Activated naive CD4-positive, alpha-beta T cell treated with anti-CD3 and anti-CD28 coated beads, Interleukin-2, amount 50 U/mL, for 24 hours (primary cell): ENCODE results near the gene PDE6A.
"Not testable (repeated sequence)": the region's sequence is repeated elsewhere in the genome, so short reads cannot be mapped to it uniquely, and the experiment has no call there.

Source experiments
- H3K27ac Mint-ChIP-seq: one replicate; pipeline ENCODE4 v1.8.0; 2021; ENCODE audit warnings: mild to moderate bottlenecking, mixed read lengths
- H3K27me3 Mint-ChIP-seq: one replicate; pipeline ENCODE4 v1.8.0; 2021; ENCODE audit warnings: mixed read lengths
- H3K36me3 Mint-ChIP-seq: one replicate; pipeline ENCODE4 v1.8.0; 2021; ENCODE audit warnings: mixed read lengths
- H3K4me1 Mint-ChIP-seq: one replicate; pipeline ENCODE4 v1.8.0; 2021; ENCODE audit warnings: mixed read lengths
- H3K4me3 Mint-ChIP-seq: one replicate; pipeline ENCODE4 v1.8.0; 2021; ENCODE audit warnings: mild to moderate bottlenecking, mixed read lengths
- H3K9me3 Mint-ChIP-seq: one replicate; pipeline ENCODE4 v1.8.0; 2021; ENCODE audit warnings: mixed read lengths

Gene PDE6A

DNA sequence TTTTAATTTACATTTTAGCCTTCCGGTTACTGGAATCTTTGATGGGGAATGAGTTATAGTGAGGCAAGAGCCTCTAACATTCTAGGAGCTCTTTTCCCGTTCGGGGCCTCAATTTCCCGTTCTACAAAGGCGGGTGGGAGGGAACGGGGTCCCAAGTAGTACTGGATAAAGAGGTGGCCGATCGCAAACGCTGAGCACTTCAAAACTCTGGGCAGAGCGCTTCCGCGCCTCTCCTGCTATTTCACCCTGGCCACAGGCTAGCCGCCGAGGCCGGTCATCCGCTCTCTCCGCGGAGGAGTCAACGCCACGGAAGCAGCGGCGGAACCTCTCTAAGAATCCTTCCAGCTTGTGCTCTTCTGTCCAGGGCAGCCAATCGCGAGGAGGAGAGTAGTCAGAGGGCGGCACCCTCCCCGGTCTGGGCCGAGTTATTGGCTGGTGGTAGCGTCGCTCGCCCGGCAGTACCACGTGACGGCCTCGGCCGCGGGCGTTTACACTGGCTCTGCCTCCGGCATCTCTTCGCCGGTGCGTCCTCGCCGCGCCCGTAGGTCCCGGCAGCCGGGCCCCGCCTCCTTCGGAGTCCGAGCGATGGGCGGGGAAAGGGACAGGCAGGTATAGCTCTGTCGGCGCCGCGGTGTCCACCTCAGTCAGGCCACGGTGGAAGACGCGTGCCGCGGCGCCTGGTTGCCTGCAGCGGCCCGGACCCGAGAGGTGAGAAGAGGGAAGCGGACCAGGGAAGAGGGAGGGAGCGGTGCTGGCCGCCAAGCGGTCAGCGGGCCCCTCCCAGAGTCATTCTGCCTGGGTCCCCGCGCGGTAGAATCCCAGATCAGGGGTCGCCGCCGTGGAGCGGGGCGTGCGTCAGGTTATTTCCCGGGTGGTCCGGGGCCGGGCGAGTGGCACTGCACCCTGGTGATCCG lies 15.9 kb upstream of the PDE6A start, which contains the start of gene SLC26A2:
Gene SLC26A2 (plus strand): TSS at position 487 of the 914 bp plus-strand sequence. CDS start 16,895 bp downstream, outside the sequence.
- peak within 1 kb of the TSS; percentile 99 for H3K27ac Mint-ChIP-seq
- H3K9me3 Mint-ChIP-seq = no peaks in the 10 kb centered on the region
- peak within 1 kb of the TSS; percentile 94 for H3K4me3 Mint-ChIP-seq
- peaks cover 2% of the 10 kb centered on the region for H3K36me3 Mint-ChIP-seq
- no peaks in the 10 kb centered on the region for H3K27me3 Mint-ChIP-seq
- peaks cover 34% of the 10 kb centered on the region for H3K4me1 Mint-ChIP-seq

DNA sequence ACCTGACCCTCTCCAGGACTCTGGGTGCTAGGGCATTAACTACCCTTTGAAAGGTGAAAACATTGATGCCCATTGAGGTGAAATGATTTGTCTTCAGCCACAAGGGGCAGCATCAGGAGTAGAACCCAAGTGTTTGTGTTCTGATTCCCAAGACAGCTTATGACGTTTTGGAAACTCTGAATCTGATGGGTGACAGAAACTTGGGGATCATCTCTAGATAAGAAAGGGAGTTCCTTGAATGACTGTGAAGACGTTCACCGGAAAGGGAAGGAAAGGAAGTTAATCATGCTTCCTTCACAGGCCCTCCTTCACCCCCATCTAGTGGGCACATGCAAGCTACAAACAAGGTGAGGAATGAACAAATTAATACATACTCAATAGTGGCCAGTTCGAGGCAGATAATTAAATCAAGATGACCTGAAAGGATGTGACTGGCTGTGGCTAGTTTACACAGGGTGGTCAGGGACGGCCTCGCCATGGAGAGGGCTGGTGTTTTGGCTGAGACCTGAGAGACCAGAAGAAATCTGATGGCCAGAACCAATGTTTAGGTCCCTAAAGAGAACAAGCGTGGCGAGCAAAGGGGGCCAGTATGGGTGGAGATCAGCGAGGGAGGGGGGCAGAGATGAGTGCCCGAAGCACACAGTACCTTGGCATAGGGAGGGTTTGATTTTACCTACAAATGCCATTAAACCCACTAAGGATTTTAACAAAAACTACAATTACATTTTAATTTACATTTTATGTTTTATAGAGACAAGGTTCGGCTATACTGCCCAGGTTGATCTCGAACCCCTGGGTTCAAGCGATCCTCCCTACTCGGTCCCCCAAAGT lies 15.0 kb upstream of the PDE6A start:
- H3K4me3 Mint-ChIP-seq = peak overlapping the region; percentile 94

DNA sequence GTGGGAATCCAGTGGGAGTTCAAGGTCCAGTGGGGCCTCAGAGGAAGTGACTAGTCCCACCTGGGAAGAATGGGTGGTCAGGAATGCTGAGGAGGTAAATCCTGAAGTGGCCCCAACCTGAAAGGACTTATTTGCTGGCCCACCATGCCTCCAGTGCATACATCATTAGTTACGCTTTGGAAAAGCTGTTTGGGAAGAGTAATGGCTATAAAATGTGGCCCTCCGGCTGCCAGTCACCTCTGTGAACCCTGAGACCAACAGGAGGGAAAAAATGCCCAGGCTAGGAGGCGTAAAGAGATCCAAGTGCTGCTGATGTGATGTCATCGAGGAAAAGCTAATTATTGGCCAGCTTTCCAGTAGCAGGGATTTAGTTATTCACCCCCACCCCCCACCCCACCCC lies 13.3 kb upstream of the PDE6A start:
- no peak overlapping the region for H3K4me3 Mint-ChIP-seq
- peaks cover 2% of the 10 kb centered on the region for H3K36me3 Mint-ChIP-seq
- peaks cover 32% of the 10 kb centered on the region for H3K4me1 Mint-ChIP-seq
- H3K27me3 Mint-ChIP-seq = no peaks in the 10 kb centered on the region
- no peak overlapping the region for H3K27ac Mint-ChIP-seq
- H3K9me3 Mint-ChIP-seq = no peaks in the 10 kb centered on the region

More for the DNA sequence above, 15.0 kb upstream of the PDE6A start:
- Mint-ChIP-seq H3K4me1 (peaks cover 32% of the 10 kb centered on the region), H3K36me3 (peaks cover 2% of the 10 kb centered on the region), H3K27me3 (no peaks in the 10 kb centered on the region), H3K27ac (peak overlapping the region; percentile 96), H3K9me3 (no peaks in the 10 kb centered on the region)

DNA sequence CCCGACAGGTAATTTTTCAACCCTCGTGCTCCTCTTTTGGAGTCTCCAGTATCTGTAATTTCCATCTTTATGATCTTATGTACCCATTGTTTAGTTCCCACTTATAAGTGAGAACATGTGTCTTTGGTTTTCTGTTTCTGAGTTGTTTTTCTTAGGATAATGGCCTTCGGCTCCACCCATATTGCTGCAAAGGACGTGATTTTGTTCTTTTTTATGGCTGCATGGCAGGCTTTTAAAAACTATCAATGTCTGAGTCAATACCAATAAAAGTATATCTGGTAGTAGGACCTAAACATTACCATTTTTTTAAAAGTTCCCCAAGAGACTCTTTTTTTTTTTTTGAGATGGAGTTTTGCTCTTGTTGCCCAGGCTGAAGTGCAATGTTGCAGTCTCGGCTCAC lies 12.1 kb upstream of the PDE6A start:
- Mint-ChIP-seq H3K27me3 (no peaks in the 10 kb centered on the region), H3K36me3 (no peaks in the 10 kb centered on the region), H3K4me3 (no peak overlapping the region), H3K27ac (no peak overlapping the region), H3K9me3 (no peaks in the 10 kb centered on the region), H3K4me1 (peaks cover 20% of the 10 kb centered on the region)

DNA sequence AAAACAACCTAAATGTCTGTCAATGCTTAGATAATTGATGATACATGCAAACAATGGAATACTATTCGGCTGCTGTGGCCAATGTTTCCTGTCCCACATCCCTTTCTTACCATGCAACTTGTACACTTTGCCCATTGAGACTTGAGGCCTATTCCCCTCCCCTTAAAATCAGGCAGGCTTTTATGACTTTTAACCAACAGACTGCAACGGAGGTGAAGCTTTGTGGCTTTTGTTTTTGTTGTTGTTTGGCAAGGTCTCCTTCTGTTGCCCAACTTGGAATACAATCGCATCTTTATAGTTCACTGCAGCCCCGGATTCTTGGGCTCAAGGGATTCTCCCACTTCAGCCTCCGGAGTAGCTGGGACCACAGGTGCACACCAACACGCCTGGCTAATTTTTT lies 10.2 kb upstream of the PDE6A start:
- H3K36me3 Mint-ChIP-seq = no peaks in the 10 kb centered on the region

DNA sequence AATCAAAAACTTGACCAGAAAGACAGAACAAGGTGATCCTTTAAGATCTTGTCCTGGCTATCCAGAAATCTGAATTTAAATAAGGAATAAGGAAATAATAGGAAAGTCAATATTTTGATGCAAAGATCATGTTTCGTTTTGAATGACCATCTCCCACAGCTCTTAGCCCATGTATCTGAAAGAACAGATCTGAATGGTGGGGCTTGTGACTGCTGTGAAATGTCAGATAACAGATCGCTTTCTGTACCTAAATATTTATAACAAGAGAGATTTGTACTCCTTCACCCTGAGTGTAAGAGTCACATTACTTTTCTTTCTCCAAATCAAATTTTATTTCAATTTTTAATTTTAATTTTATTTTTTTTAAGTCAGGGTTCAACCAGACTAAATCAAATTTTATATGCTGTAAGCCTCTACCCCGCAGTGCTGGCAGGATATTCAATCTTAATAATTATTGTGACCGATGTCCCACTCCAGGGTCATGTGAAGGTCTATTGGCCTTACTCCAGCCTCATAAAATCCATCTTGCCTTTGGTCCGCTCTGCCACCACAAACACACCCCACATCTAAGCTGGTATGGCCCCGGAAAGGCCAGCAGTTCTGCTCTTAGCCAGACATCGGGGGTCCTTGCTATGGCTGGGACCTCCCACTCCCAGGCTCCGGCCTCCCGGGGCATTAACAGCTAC lies 9.0 kb upstream of the PDE6A start:
- Mint-ChIP-seq H3K4me1 (no peaks in the 10 kb centered on the region), H3K27ac (no peak overlapping the region), H3K36me3 (no peaks in the 10 kb centered on the region), H3K4me3 (no peak overlapping the region), H3K9me3 (no peaks in the 10 kb centered on the region), H3K27me3 (no peaks in the 10 kb centered on the region)

More for the DNA sequence above, 10.2 kb upstream of the PDE6A start:
- Mint-ChIP-seq H3K27ac (no peak overlapping the region), H3K4me1 (peaks cover 7% of the 10 kb centered on the region), H3K9me3 (no peaks in the 10 kb centered on the region), H3K27me3 (no peaks in the 10 kb centered on the region), H3K4me3 (no peak overlapping the region)

DNA sequence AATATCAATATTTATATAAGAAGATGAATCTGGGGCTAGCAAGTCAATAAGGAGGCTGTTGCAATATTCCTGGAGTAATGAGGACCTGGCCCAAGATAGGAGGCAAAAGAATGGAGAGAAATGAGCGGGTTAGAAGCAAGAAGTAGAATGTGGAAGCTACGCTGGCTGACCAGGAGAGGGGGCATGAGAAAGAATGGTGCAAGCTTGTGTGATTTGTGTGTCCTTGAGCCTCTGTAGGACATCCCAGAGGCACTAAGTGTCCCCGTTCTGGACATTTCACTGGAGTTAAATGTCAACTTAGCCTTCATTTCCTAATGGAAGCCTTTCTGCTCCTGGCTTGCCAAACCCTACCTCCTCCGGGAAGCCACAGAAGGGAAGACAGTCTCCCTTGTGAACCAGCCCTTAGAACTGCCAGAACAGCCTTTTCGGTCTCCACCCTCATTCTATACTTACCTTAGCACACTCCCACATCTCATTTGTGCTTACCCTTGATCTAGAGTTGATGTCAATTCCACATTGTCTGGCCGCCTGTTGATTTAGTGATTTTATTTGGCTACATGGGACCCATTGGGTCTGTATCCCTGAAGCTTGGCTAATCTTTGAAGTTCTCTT lies 6.7 kb upstream of the PDE6A start:
- peaks cover 3% of the 10 kb centered on the region for H3K27me3 Mint-ChIP-seq
- no peak overlapping the region for H3K27ac Mint-ChIP-seq
- no peaks in the 10 kb centered on the region for H3K36me3 Mint-ChIP-seq
- no peaks in the 10 kb centered on the region for H3K4me1 Mint-ChIP-seq
- H3K9me3 Mint-ChIP-seq = no peaks in the 10 kb centered on the region
- no peak overlapping the region for H3K4me3 Mint-ChIP-seq

DNA sequence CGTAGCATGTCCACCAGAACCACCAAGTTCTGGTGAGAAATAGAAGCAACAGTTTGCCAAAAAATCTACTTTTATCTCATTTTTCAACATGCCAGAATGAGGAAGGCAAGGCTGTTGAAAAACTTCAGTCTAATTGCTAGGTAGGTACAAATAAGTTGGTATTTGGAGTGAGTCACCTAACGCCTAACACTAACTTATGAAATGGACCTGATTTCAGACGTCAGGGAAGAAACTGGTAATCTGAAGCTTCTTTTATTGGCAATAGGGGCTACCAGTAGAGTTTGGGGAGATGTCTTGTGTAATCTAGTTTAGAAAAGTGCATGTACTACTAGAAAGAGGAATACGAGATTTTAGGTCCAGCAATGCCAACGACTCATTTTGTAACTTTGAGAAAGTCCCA lies 4.4 kb upstream of the PDE6A start:
- Mint-ChIP-seq H3K4me1 (no peaks in the 10 kb centered on the region), H3K27ac (no peak overlapping the region), H3K4me3 (no peak overlapping the region), H3K36me3 (no peaks in the 10 kb centered on the region), H3K9me3 (no peaks in the 10 kb centered on the region), H3K27me3 (peaks cover 3% of the 10 kb centered on the region)

DNA sequence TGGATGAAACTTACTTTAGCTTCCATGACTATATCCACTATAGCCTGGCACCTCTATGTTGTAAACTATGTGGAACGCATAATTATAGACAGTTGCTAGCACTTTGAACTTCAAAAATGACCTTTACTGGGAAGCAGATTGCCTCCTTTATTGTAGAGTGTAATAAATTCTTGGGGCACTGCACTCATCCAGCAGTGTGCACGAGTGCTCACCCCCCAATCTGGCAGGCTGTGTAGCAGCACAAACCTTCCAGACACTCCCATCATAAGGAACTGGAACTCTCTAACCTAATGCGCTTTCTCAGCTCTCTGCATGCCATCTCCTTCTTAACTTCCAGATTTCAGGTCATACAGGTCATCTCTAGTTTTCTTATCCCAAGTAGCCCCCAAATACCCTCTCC lies 1.5 kb upstream of the PDE6A start:
- Mint-ChIP-seq H3K27ac (no peak overlapping the region), H3K4me1 (no peaks in the 10 kb centered on the region), H3K27me3 (peaks cover 3% of the 10 kb centered on the region), H3K36me3 (no peaks in the 10 kb centered on the region), H3K9me3 (no peaks in the 10 kb centered on the region), H3K4me3 (no peak overlapping the region)

DNA sequence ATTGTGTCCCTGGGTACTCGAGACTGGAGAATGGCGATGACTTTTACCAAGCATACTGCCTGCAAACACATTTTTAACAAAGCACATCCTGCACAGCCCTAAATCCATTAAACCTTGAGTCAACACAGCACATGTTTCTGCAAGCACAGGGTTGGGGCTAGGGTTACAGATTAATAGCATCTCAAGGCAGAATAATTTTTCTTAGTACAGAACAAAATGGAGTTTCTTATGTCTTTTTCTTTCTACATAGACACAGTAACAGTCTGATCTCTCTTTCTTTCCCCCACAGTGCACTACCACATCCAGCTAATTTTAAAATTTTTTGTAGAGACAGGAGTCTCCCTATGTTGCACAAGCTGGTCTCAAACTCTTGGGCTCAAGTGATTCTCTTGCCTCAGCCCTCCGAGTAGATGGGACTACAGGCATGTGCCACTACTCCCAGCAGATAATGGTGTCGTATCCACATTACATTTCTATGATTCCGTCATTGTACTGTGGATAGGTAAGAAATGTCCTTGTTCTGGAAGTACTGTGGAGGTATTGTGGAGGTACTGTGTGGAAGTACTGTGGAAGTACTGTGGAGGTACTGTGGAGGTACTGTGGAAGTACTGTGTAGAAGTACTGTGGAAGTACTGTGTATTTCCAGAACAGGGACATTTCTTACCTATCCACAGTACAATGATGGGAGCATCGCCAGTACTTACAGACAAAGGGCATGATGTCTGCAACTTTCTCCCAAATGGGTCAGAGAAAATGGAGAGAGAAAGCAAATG lies 1.2 kb downstream of the PDE6A start:
- H3K4me3 Mint-ChIP-seq, H3K27me3 Mint-ChIP-seq, H3K27ac Mint-ChIP-seq, H3K4me1 Mint-ChIP-seq, H3K36me3 Mint-ChIP-seq, H3K9me3 Mint-ChIP-seq: not testable (repeated sequence)

DNA sequence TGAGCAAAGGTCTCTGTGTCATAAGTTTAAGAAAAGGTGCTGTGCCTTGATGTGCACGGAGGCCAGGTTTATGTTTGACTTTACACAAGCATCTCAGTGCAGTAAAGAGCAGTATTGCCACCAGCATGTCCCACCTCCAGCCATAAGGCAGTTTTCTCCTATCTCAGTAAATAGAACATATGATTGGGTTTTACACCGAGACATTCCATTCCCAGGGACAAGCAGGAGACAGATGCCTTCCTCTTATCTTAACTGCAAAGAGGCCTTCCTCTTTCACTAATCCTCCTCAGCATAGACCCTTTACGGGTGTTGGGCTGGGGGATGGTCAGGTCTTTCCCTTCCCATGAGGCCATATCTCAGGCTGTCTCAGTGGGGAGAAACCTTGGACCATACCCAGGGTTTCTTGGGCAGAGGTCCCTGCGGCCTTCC lies 1.8 kb downstream of the PDE6A start:
- not testable (repeated sequence) for H3K27me3 Mint-ChIP-seq, H3K4me1 Mint-ChIP-seq, H3K27ac Mint-ChIP-seq, H3K9me3 Mint-ChIP-seq, H3K36me3 Mint-ChIP-seq, H3K4me3 Mint-ChIP-seq

DNA sequence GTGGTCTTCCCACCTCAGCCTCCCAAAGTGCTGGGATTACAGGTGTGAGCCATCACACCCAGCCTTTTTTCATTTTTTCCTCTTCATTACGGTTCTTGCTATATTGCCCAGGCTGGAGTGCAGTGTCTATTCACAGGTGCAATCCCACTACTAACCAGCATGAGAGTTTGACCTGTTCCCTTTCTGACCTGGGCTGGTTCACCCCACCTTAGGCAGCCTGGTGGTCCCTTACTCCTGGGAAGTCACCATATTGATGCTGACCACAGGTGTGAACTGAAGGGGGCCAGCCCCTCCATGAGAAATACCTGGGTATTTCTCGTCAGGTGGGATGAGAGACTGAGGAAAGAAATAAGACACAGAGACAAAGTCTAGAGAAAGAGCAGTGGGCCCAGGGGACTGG lies 2.4 kb downstream of the PDE6A start:
- H3K4me1 Mint-ChIP-seq = no peaks in the 10 kb centered on the region
- no peak overlapping the region for H3K4me3 Mint-ChIP-seq
- H3K27ac Mint-ChIP-seq = no peak overlapping the region
- no peaks in the 10 kb centered on the region for H3K27me3 Mint-ChIP-seq
- no peaks in the 10 kb centered on the region for H3K9me3 Mint-ChIP-seq
- no peaks in the 10 kb centered on the region for H3K36me3 Mint-ChIP-seq

DNA sequence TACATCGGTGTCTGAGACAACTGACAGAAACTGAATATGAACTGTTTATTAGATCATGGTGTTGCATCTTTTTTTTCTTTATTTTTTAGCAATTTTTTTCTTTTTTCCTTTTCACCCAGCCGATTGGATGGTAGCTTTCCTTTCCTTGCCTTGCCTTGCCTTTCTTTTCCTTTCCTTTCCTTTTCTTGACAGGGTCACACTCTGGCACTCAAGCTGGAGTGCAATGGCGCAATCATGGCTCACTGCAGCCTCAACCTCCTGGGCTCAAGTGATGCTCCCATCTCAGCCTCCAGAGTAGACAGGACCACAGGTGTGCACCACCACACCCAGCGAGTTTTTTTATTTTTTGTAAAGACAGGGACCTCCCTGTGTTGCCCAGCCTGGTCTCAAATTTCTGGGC lies 2.8 kb downstream of the PDE6A start:
- Mint-ChIP-seq H3K9me3 (no peaks in the 10 kb centered on the region), H3K4me3 (no peak overlapping the region), H3K4me1 (no peaks in the 10 kb centered on the region), H3K27me3 (no peaks in the 10 kb centered on the region), H3K27ac (no peak overlapping the region), H3K36me3 (no peaks in the 10 kb centered on the region)

DNA sequence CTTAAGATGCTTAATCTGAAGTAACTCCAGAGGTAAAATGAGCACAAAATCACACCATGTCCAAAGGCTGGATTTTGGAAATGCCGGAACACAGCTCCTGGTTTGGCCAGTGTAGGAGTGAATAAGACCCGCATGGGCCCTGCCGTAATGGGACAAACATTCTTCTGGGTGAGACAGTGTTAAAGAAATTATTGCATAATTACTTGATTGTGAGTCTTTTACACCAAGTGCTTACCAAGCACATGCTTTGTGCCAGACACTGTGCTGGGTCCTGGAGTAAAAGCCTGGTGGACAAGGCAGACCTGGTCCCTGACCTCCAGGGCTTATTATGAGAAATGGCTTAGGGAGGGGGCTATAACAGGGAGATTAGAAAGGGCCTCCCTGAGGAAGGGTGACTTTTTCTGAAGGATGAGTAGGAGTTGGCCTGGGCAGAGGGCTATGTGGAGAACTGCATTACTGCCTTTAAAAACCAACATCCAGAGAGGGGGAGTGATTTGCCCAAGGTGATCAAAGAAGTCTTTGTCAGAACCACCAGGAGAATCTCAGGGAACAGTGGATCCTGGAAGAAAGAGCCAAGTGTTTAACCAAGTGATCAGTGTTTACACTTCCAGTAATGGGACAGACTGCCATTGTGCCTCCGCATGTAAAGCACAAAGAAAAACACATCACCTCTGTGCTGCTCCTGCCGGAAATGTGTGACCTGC lies 3.5 kb downstream of the PDE6A start:
- Mint-ChIP-seq H3K36me3 (no peaks in the 10 kb centered on the region), H3K27me3 (no peaks in the 10 kb centered on the region), H3K9me3 (no peaks in the 10 kb centered on the region), H3K27ac (no peak overlapping the region), H3K4me1 (no peaks in the 10 kb centered on the region), H3K4me3 (no peak overlapping the region)
